ENCODE data around the gene SEMA6D.

SEMA6D gene

DNA sequence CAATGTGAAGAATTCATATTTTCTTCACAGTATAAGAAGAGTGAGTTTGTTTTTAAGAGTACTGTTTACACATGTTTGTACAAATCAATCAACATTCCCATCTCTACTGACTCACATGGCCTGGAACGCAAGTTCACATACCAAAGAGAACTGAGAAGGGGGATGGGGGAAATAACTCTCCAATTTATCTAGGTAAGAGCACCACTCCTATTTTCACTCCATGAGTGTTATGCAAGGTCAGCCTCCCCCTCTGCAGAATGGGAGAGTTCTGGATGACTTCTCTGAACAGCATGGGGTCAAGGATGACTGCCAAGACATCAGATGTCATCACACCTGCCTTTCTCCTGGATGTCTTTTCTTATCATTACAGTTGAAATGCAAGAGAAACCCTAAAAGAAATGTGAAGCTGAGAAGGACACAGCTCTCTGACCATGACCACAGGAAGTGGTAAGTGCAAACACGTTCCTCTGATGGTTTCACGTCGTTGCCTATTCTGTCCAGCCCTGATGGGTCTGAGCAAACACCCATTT, 95.2 kb downstream of the SEMA6D start:
- Histone ChIP-seq H3K9me3 (ENCODE audit: control insufficient read depth, low read length) (no peaks in the 10 kb centered on the region), H2BK15ac (ENCODE audit: low read depth, poor library complexity, severe bottlenecking) (no peak overlapping the region), H4K8ac (ENCODE audit: low read length) (no peak overlapping the region), H3K23ac (ENCODE audit: low read length in 2 of 2) (no peak overlapping the region), H3K14ac (ENCODE audit: low read length in 2 of 2) (no peak overlapping the region), H3K4me1 (ENCODE audit: control insufficient read depth, insufficient read depth, low read depth, low read length) (peaks cover 8% of the 10 kb centered on the region), H3K4me3 (ENCODE audit: insufficient read depth in 1 of 2, low read depth in 1 of 2, low read length in 2 of 2) (no peak overlapping the region), H2AK5ac (ENCODE audit: low read length, severe bottlenecking) (peak overlapping the region; percentile 7), H3K27ac (ENCODE audit: low read length, poor library complexity, severe bottlenecking) (peak overlapping the region; percentile 46), H3K79me1 (replicated peaks; ENCODE audit: low read length, poor library complexity, severe bottlenecking) (no peaks in the 10 kb centered on the region), H3K18ac (ENCODE audit: low read depth in 1 of 2, low read length in 2 of 2) (no peak overlapping the region), H4K91ac (ENCODE audit: low read length) (no peak overlapping the region), H3K9ac (ENCODE audit: low read length) (no peak overlapping the region), H3K4ac (ENCODE audit: low read depth in 1 of 2, low read length in 2 of 2) (no peak overlapping the region), H3K27me3 (ENCODE audit: control insufficient read depth in 1 of 2, insufficient read depth in 1 of 2, low read length in 2 of 2) (peaks cover 0 to 20% of the 10 kb centered on the region in 2 experiments), H2BK12ac (ENCODE audit: low read length in 2 of 2) (no peak overlapping the region), H2AFZ (ENCODE audit: low read depth, low read length) (no peak overlapping the region), H3K36me3 (ENCODE audit: control insufficient read depth in 1 of 2, insufficient read depth in 2 of 2, low read depth in 1 of 2, low read length in 2 of 2) (no peaks in the 10 kb centered on the region), H3K4me2 (ENCODE audit: low read length, poor library complexity, severe bottlenecking) (no peak overlapping the region), H2BK120ac (ENCODE audit: low read depth, low read length) (no peak overlapping the region), H2BK5ac (ENCODE audit: low read depth, low read length, poor library complexity, severe bottlenecking) (no peak overlapping the region)
- WGBS, result 1% methylated on average over 4 of the region's 4 CpGs
- DNase-seq, result peak; percentile 46

DNA sequence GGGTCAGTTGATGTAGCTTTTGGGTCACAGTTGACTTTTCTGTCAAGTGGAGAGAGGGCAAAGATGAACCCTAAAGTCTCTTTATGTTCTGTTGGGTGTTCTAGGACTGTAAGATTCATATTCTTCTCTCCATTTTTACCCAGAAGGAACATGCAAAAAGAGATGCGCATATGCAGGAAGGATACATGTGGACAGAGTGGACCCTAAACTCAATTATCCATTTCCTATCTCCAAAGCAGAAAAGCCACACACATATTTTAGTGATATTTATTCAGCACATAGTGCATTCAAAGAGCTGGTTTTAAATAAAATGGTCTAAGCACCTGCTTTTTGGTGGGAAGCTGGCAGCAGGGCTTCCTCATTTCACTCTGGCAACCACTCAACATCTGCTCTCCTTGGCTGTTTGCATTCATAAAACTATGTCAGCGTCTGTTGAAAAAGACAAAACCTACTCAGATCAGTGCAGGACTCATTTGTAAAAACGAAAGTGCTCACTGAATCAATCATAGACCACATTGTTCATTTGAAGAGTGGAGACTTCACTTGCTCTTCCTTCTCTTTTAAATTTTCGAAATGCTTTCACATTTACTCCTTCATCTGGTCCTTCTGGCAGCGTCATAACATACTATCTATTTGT, 96.6 kb downstream of the SEMA6D start:
- Histone ChIP-seq H4K8ac (ENCODE audit: low read length) (no peak overlapping the region), H3K23ac (ENCODE audit: low read length in 2 of 2) (no peak overlapping the region), H2BK120ac (ENCODE audit: low read depth, low read length) (no peak overlapping the region), H3K36me3 (ENCODE audit: control insufficient read depth in 1 of 2, insufficient read depth in 2 of 2, low read depth in 1 of 2, low read length in 2 of 2) (no peaks in the 10 kb centered on the region), H3K4me2 (ENCODE audit: low read length, poor library complexity, severe bottlenecking) (no peak overlapping the region), H3K9ac (ENCODE audit: low read length) (no peak overlapping the region), H2AK5ac (ENCODE audit: low read length, severe bottlenecking) (no peak overlapping the region), H2AFZ (ENCODE audit: low read depth, low read length) (no peak overlapping the region), H2BK15ac (ENCODE audit: low read depth, poor library complexity, severe bottlenecking) (no peak overlapping the region), H2BK5ac (ENCODE audit: low read depth, low read length, poor library complexity, severe bottlenecking) (no peak overlapping the region), H3K4ac (ENCODE audit: low read depth in 1 of 2, low read length in 2 of 2) (no peak overlapping the region), H3K79me1 (replicated peaks; ENCODE audit: low read length, poor library complexity, severe bottlenecking) (no peaks in the 10 kb centered on the region), H3K4me3 (ENCODE audit: insufficient read depth in 1 of 2, low read depth in 1 of 2, low read length in 2 of 2) (no peak overlapping the region), H3K27me3 (ENCODE audit: control insufficient read depth in 1 of 2, insufficient read depth in 1 of 2, low read length in 2 of 2) (peaks cover 0 to 31% of the 10 kb centered on the region in 2 experiments), H3K18ac (ENCODE audit: low read depth in 1 of 2, low read length in 2 of 2) (no peak overlapping the region), H3K9me3 (ENCODE audit: control insufficient read depth, low read length) (no peaks in the 10 kb centered on the region), H3K27ac (ENCODE audit: low read length, poor library complexity, severe bottlenecking) (no peak overlapping the region), H3K14ac (ENCODE audit: low read length in 2 of 2) (no peak overlapping the region), H3K4me1 (ENCODE audit: control insufficient read depth, insufficient read depth, low read depth, low read length) (peaks cover 8% of the 10 kb centered on the region), H4K91ac (ENCODE audit: low read length) (no peak overlapping the region), H2BK12ac (ENCODE audit: low read length in 2 of 2) (no peak overlapping the region)
- DNase-seq, result no peak
- 98% methylated on average over 3 of the region's 5 CpGs for WGBS

DNA sequence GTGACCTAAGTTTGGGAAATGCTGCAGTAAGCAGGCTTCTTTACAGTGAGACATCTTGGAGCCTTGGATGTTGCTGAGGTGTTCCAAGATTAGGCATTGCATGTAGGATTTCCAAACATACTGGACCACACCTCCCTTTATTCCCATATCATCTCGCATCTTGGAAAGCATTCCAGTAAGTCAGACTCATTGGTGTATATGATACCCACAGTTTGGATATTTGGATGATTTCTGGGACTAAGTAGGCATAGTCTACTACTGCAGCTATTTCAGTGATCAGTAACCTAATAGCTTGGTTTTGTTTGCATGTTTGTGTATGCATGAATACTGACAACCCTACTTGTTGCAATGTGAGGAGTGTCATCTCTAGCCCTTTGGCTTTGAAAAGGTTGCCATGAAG, 97.3 kb downstream of the SEMA6D start:
- Histone ChIP-seq H3K27me3 (ENCODE audit: control insufficient read depth in 1 of 2, insufficient read depth in 1 of 2, low read length in 2 of 2) (peaks cover 0 to 31% of the 10 kb centered on the region in 2 experiments), H4K8ac (ENCODE audit: low read length) (no peak overlapping the region), H3K4me1 (ENCODE audit: control insufficient read depth, insufficient read depth, low read depth, low read length) (peaks cover 8% of the 10 kb centered on the region), H4K91ac (ENCODE audit: low read length) (no peak overlapping the region), H3K9me3 (ENCODE audit: control insufficient read depth, low read length) (no peaks in the 10 kb centered on the region), H2BK12ac (ENCODE audit: low read length in 2 of 2) (no peak overlapping the region), H2BK5ac (ENCODE audit: low read depth, low read length, poor library complexity, severe bottlenecking) (no peak overlapping the region), H3K23ac (ENCODE audit: low read length in 2 of 2) (no peak overlapping the region), H3K79me1 (replicated peaks; ENCODE audit: low read length, poor library complexity, severe bottlenecking) (no peaks in the 10 kb centered on the region), H3K27ac (ENCODE audit: low read length, poor library complexity, severe bottlenecking) (no peak overlapping the region), H2AK5ac (ENCODE audit: low read length, severe bottlenecking) (no peak overlapping the region), H3K4me2 (ENCODE audit: low read length, poor library complexity, severe bottlenecking) (no peak overlapping the region), H3K18ac (ENCODE audit: low read depth in 1 of 2, low read length in 2 of 2) (no peak overlapping the region), H3K9ac (ENCODE audit: low read length) (no peak overlapping the region), H3K36me3 (ENCODE audit: control insufficient read depth in 1 of 2, insufficient read depth in 2 of 2, low read depth in 1 of 2, low read length in 2 of 2) (no peaks in the 10 kb centered on the region), H2BK120ac (ENCODE audit: low read depth, low read length) (no peak overlapping the region), H3K4me3 (ENCODE audit: insufficient read depth in 1 of 2, low read depth in 1 of 2, low read length in 2 of 2) (no peak overlapping the region), H3K14ac (ENCODE audit: low read length in 2 of 2) (no peak overlapping the region), H3K4ac (ENCODE audit: low read depth in 1 of 2, low read length in 2 of 2) (no peak overlapping the region), H2AFZ (ENCODE audit: low read depth, low read length) (no peak overlapping the region), H2BK15ac (ENCODE audit: low read depth, poor library complexity, severe bottlenecking) (no peak overlapping the region)
- WGBS, result no CpG with 5 or more reads among the region's 1 CpG
- DNase-seq, result no peak

DNA sequence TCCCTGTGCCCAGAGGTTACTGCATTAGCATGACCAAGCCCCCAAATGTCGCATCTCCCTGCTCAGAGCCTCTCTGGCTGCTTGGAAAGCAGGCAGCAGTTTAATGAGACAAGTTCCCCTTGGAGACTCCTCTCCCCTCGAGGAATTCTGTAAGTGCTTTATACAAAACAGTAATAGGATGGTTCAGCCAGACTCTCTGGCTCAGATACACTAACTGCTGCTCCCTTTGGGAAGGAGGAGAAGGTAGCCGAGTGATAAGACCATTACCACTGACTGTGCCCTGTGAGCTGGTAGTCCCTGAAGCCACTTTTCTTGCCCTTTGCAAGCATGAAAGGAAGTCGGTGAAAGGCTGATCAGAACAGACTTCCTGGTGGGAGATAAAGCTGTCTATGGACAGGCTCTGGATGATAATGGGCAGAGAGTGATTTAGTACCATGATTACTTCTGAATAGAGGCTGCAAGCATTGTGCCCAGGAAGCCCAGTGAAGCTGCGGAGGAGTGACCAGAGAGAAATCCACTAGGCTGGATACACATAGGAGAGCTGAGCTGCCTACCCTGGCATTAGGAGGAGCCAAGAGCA, 100.8 kb downstream of the SEMA6D start:
- Histone ChIP-seq H3K9me3 (ENCODE audit: control insufficient read depth, low read length) (no peaks in the 10 kb centered on the region), H2AFZ (ENCODE audit: low read depth, low read length) (no peak overlapping the region), H3K79me1 (replicated peaks; ENCODE audit: low read length, poor library complexity, severe bottlenecking) (no peaks in the 10 kb centered on the region), H3K27ac (ENCODE audit: low read length, poor library complexity, severe bottlenecking) (no peak overlapping the region), H3K9ac (ENCODE audit: low read length) (no peak overlapping the region), H4K91ac (ENCODE audit: low read length) (no peak overlapping the region), H3K4me3 (ENCODE audit: insufficient read depth in 1 of 2, low read depth in 1 of 2, low read length in 2 of 2) (no peak overlapping the region), H2BK12ac (ENCODE audit: low read length in 2 of 2) (peak overlapping the region in 1 of 2 experiments; percentile 85), H3K14ac (ENCODE audit: low read length in 2 of 2) (no peak overlapping the region), H2BK15ac (ENCODE audit: low read depth, poor library complexity, severe bottlenecking) (no peak overlapping the region), H3K4me2 (ENCODE audit: low read length, poor library complexity, severe bottlenecking) (no peak overlapping the region), H3K4ac (ENCODE audit: low read depth in 1 of 2, low read length in 2 of 2) (peak overlapping the region in 1 of 2 experiments; percentile 13), H3K4me1 (ENCODE audit: control insufficient read depth, insufficient read depth, low read depth, low read length) (peaks cover 4% of the 10 kb centered on the region), H3K23ac (ENCODE audit: low read length in 2 of 2) (no peak overlapping the region), H3K18ac (ENCODE audit: low read depth in 1 of 2, low read length in 2 of 2) (peak overlapping the region in 1 of 2 experiments; percentile 54), H2BK5ac (ENCODE audit: low read depth, low read length, poor library complexity, severe bottlenecking) (no peak overlapping the region), H3K27me3 (ENCODE audit: control insufficient read depth in 1 of 2, insufficient read depth in 1 of 2, low read length in 2 of 2) (peaks cover 0 to 31% of the 10 kb centered on the region in 2 experiments), H4K8ac (ENCODE audit: low read length) (no peak overlapping the region), H2AK5ac (ENCODE audit: low read length, severe bottlenecking) (no peak overlapping the region), H3K36me3 (ENCODE audit: control insufficient read depth in 1 of 2, insufficient read depth in 2 of 2, low read depth in 1 of 2, low read length in 2 of 2) (no peaks in the 10 kb centered on the region), H2BK120ac (ENCODE audit: low read depth, low read length) (no peak overlapping the region)
- 43% methylated on average over 4 of the region's 5 CpGs for WGBS
- DNase-seq, result no peak

All from mesenchymal stem cell (in vitro differentiated cells and primary cell).